GM23338 (cell line): Measurements from ENCODE around the gene PSTK. TPM values are rescaled to one million over a fixed set of nuclear protein-coding genes. Genes with fewer than 3 reads are reported as not detected.

Experiments
- ATAC-seq: fragments of 200-7000 bp; cut with Tn5 transposase; 3 replicates; pipeline ENCODE4 v1.9.1; 2020
- DNase-seq: peaks from one replicate; pipeline ENCODE4 v3.0.0-alpha.2; 2015; ENCODE audit warnings: low spot score
- H2AFZ ChIP-seq: fragments of 200-600 bp; sonication (generic); 2 replicates; pipeline ENCODE4 v1.8.0; 2016; ENCODE audit warnings: antibody characterized with exemption, mild to moderate bottlenecking, moderate library complexity
- H3F3A ChIP-seq: fragments of 200-600 bp; sonication (generic); replicated peaks from 2 replicates; pipeline ENCODE4 v1.8.0; 2017; ENCODE audit warnings: antibody characterized with exemption, mixed run types, low read depth
- H3K27ac ChIP-seq: fragments of 200-600 bp; sonication (generic); 2 replicates; pipeline ENCODE4 v1.6.1; 2016; ENCODE audit warnings: low read depth
- H3K27me3 ChIP-seq: fragments of 200-600 bp; sonication (generic); 2 replicates; pipeline ENCODE4 v1.8.0; 2016; ENCODE audit warnings: mild to moderate bottlenecking, mixed run types, moderate library complexity; ENCODE audit not compliant: insufficient read depth
- H3K36me3 ChIP-seq: fragments of 200-600 bp; sonication (generic); 2 replicates; pipeline ENCODE4 v1.8.0; 2016; ENCODE audit warnings: mild to moderate bottlenecking; ENCODE audit not compliant: insufficient read depth
- H3K4me1 ChIP-seq: fragments of 200-600 bp; sonication (generic); 2 replicates; pipeline ENCODE4 v1.8.0; 2016; ENCODE audit warnings: mild to moderate bottlenecking, moderate library complexity; ENCODE audit not compliant: insufficient read depth
- H3K4me2 ChIP-seq: fragments of 200-600 bp; sonication (generic); 2 replicates; pipeline ENCODE4 v1.7.1; 2017; ENCODE audit warnings: mixed run types
- H3K4me3 ChIP-seq: fragments of 200-600 bp; sonication (generic); 2 replicates; pipeline ENCODE4 v1.6.1; 2016; ENCODE audit warnings: mixed run types
- H3K79me2 ChIP-seq: fragments of 200-600 bp; sonication (generic); replicated peaks from 2 replicates; pipeline ENCODE4 v1.8.0; 2017; ENCODE audit warnings: mild to moderate bottlenecking; ENCODE audit not compliant: insufficient read depth
- H3K9me2 ChIP-seq: fragments of 200-600 bp; sonication (generic); 2 replicates; pipeline ENCODE4 v1.8.0; 2017; ENCODE audit not compliant: insufficient read depth
- H4K20me1 ChIP-seq: fragments of 200-600 bp; sonication (generic); replicated peaks from 2 replicates; pipeline ENCODE4 v1.8.0; 2017; ENCODE audit warnings: mild to moderate bottlenecking; ENCODE audit not compliant: insufficient read depth
- H3K27ac Mint-ChIP-seq: 2 replicates; pipeline ENCODE4 v1.8.0; 2020; ENCODE audit warnings: inconsistent platforms, mild to moderate bottlenecking, moderate library complexity, mixed read lengths
- H3K27me3 Mint-ChIP-seq: 3 replicates; pipeline ENCODE4 v1.8.0; 2022; ENCODE audit warnings: low read depth, mild to moderate bottlenecking, moderate library complexity, mixed read lengths, inconsistent platforms; ENCODE audit not compliant: insufficient read depth, poor library complexity
- H3K36me3 Mint-ChIP-seq: 3 replicates; pipeline ENCODE4 v1.8.0; 2021; ENCODE audit warnings: low read depth, mild to moderate bottlenecking, inconsistent platforms, moderate library complexity, mixed read lengths
- H3K4me1 Mint-ChIP-seq: 3 replicates; pipeline ENCODE4 v1.8.0; 2020; ENCODE audit warnings: mild to moderate bottlenecking, inconsistent platforms, mixed read lengths
- H3K4me3 Mint-ChIP-seq: 3 replicates; pipeline ENCODE4 v1.8.0; 2021; ENCODE audit warnings: moderate library complexity, mild to moderate bottlenecking, inconsistent platforms, mixed read lengths
- H3K9me3 Mint-ChIP-seq: 3 replicates; pipeline ENCODE4 v1.8.0; 2020; ENCODE audit warnings: moderate library complexity, mild to moderate bottlenecking, inconsistent platforms, mixed read lengths
- CREB1 ChIP-seq: fragments of 250-450 bp; sonication (Bioruptor Pico); IDR thresholded peaks from 2 replicates; pipeline ENCODE4 v1.5.0; 2020; ENCODE audit warnings: low read depth, mild to moderate bottlenecking, moderate library complexity
- EZH2 ChIP-seq: fragments of 200-600 bp; sonication (generic); IDR thresholded peaks from one replicate; pipeline ENCODE4 v1.8.0; 2017; ENCODE audit warnings: antibody characterized with exemption, mild to moderate bottlenecking, low read depth; ENCODE audit not compliant: unreplicated experiment
- NANOG ChIP-seq: IDR thresholded peaks from 2 replicates; pipeline ENCODE4 v1.6.1; 2016; ENCODE audit warnings: antibody characterized with exemption, borderline replicate concordance
- STAT1 ChIP-seq: IDR thresholded peaks from one replicate; pipeline ENCODE4 v1.6.1; 2016; ENCODE audit warnings: antibody characterized with exemption; ENCODE audit not compliant: unreplicated experiment
- ZNF114 ChIP-seq: fragments of 250-450 bp; sonication (Bioruptor Pico); IDR thresholded peaks from 2 replicates; pipeline ENCODE4 v1.5.0; 2020; ENCODE audit warnings: mild to moderate bottlenecking, moderate library complexity
- polyA plus RNA-seq: library from polyadenylated mRNA; unstranded; fragments of >200 nt; fragmentation: Nextera tagmentation; extraction: Ambion mirVana; gene quantifications from 2 replicates; pipeline ENCODE4 v1.2.1, GENCODE V29; 2016
- total RNA-seq: library from RNA; depleted of rRNA; stranded (reverse); fragments of >200 nt; shearing (Covaris generic); gene quantifications from 2 replicates; pipeline ENCODE4 v1.2.3, GENCODE V29; 2014
- TF ChIP-seq, protein P1 (sequence below): IDR thresholded peaks from 2 replicates; pipeline ENCODE4 v1.6.1; 2016; ENCODE audit warnings: antibody characterized with exemption
- TF ChIP-seq, protein P2 (sequence below): IDR thresholded peaks from one replicate; pipeline ENCODE4 v1.6.1; 2018; ENCODE audit warnings: antibody characterized with exemption; ENCODE audit not compliant: unreplicated experiment

The PSTK gene
- total and polyA plus RNA-seq, 2 experiments from 2014 or later = 2.3 to 9.3 TPM

DNA sequence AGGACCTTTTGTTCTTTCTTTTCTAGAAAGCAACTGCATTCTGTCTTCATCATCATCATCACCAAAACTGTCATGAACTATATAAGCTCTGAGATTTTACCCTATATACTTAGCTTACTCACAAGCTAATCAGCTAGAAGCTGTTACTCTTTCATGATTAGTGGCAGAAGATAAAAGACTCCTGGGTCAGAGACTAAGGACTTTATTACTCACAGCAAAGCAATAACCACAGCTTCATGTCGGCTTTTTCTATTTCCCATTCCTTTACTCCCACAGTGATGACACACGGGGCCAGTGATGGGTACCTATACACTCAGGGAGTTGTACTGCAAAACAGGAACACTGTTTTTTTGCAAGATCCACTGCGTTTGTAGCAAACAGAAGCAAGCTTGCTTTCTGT, 17.8 kb upstream of the PSTK start:
- Mint-ChIP-seq H3K4me3 (no peak overlapping the region), H3K9me3 (peaks cover 48% of the 10 kb centered on the region), H3K36me3 (peaks cover 29% of the 10 kb centered on the region; the same call in 2 of the 3 replicates), H3K4me1 (no peaks in the 10 kb centered on the region), H3K27me3 (peaks cover 3% of the 10 kb centered on the region), H3K27ac (no peak overlapping the region)
- Histone ChIP-seq H3K27me3 (peaks cover 2% of the 10 kb centered on the region; the same call in 1 of the 2 replicates), H3K79me2 (no peaks in the 10 kb centered on the region), H3K4me1 (no peaks in the 10 kb centered on the region), H3K36me3 (no peaks in the 10 kb centered on the region), H3K9me2 (no peaks in the 10 kb centered on the region; the same call in 1 of the 2 replicates), H4K20me1 (no peaks in the 10 kb centered on the region), H3K4me2 (no peak overlapping the region), H3F3A (no peaks in the 10 kb centered on the region), H2AFZ (no peak overlapping the region), H3K27ac (no peak overlapping the region), H3K4me3 (no peak overlapping the region)
- DNase-seq = no peak
- TF ChIP-seq CREB1 (CRISPR knock-in tag) = no peak
- TF ChIP-seq EZH2 = no peak
- TF ChIP-seq ZNF114 (CRISPR knock-in tag) = no peak
- TF ChIP-seq, protein P1, sequence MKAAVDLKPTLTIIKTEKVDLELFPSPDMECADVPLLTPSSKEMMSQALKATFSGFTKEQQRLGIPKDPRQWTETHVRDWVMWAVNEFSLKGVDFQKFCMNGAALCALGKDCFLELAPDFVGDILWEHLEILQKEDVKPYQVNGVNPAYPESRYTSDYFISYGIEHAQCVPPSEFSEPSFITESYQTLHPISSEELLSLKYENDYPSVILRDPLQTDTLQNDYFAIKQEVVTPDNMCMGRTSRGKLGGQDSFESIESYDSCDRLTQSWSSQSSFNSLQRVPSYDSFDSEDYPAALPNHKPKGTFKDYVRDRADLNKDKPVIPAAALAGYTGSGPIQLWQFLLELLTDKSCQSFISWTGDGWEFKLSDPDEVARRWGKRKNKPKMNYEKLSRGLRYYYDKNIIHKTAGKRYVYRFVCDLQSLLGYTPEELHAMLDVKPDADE = no peak
- TF ChIP-seq STAT1 = no peak
- TF ChIP-seq NANOG = no peak
- TF ChIP-seq, protein P2, sequence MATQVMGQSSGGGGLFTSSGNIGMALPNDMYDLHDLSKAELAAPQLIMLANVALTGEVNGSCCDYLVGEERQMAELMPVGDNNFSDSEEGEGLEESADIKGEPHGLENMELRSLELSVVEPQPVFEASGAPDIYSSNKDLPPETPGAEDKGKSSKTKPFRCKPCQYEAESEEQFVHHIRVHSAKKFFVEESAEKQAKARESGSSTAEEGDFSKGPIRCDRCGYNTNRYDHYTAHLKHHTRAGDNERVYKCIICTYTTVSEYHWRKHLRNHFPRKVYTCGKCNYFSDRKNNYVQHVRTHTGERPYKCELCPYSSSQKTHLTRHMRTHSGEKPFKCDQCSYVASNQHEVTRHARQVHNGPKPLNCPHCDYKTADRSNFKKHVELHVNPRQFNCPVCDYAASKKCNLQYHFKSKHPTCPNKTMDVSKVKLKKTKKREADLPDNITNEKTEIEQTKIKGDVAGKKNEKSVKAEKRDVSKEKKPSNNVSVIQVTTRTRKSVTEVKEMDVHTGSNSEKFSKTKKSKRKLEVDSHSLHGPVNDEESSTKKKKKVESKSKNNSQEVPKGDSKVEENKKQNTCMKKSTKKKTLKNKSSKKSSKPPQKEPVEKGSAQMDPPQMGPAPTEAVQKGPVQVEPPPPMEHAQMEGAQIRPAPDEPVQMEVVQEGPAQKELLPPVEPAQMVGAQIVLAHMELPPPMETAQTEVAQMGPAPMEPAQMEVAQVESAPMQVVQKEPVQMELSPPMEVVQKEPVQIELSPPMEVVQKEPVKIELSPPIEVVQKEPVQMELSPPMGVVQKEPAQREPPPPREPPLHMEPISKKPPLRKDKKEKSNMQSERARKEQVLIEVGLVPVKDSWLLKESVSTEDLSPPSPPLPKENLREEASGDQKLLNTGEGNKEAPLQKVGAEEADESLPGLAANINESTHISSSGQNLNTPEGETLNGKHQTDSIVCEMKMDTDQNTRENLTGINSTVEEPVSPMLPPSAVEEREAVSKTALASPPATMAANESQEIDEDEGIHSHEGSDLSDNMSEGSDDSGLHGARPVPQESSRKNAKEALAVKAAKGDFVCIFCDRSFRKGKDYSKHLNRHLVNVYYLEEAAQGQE = no peak
- no peak for ATAC-seq

DNA sequence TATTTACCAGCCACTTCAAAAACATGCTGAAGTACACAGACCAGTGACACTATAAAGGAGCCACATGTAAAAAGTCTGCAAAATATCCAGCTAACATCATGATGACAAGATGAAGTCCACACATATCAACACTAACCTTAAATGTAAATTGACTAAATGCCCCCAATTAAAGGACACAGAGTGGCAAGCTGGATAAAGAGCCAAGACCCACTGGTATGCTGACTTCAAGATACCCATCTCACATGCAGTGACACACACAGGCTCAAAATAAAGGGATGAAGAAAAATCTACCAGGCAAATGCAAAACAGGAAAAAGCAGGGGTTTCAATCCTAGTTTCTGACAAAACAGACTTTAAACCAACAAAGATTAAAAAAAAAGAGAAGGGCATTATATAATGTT, 13.3 kb upstream of the PSTK start:
- no peaks in the 10 kb centered on the region for H3K27me3 ChIP-seq
- Mint-ChIP-seq H3K36me3 (peaks cover 29% of the 10 kb centered on the region; the same call in 2 of the 3 replicates), H3K27me3 (no peaks in the 10 kb centered on the region), H3K9me3 (peaks cover 68% of the 10 kb centered on the region), H3K4me3 (no peak overlapping the region), H3K4me1 (no peaks in the 10 kb centered on the region), H3K27ac (no peak overlapping the region)
- no peak overlapping the region for H3K27ac ChIP-seq
- H3K4me2 ChIP-seq = no peak overlapping the region
- ATAC-seq (no peak), DNase-seq (no peak)
- peaks cover 5% of the 10 kb centered on the region; the same call in 1 of the 2 replicates for H3K9me2 ChIP-seq
- H3K4me3 ChIP-seq = no peak overlapping the region
- TF ChIP-seq CREB1 (CRISPR knock-in tag) (no peak), STAT1 (no peak), NANOG (no peak)
- H4K20me1 ChIP-seq = no peaks in the 10 kb centered on the region
- no peak overlapping the region for H2AFZ ChIP-seq
- H3F3A ChIP-seq = no peaks in the 10 kb centered on the region
- H3K36me3 ChIP-seq = no peaks in the 10 kb centered on the region
- no peaks in the 10 kb centered on the region for H3K4me1 ChIP-seq
- H3K79me2 ChIP-seq = no peaks in the 10 kb centered on the region
